K562 (cell line): ENCODE data around the gene MYBPHL. TPM values are rescaled to one million over a fixed set of nuclear protein-coding genes. Genes with fewer than 3 reads are reported as not detected.

Experiments used
- ATAC-seq: fragments of 200-7000 bp; cut with Tn5 transposase; 3 replicates; pipeline ENCODE4 v1.9.1; 2020; ENCODE audit warnings: moderate library complexity
- BruUV-seq: library from RNA; stranded (reverse); fragments of 400-500 nt; replicated peaks from 2 replicates; lab custom pipeline; 2021; lab: Mats Ljungman, UMichigan
- CTCF ChIA-PET: fragments of 300-600 bp; formaldehyde crosslinking; extraction: SDS; loops from one replicate; lab custom pipeline; 2021; ENCODE audit warnings: low intra/inter-chr PET ratio; lab: Yijun Ruan, JAX
- POLR2A ChIA-PET: fragments of 300-600, 350-650 bp; sonication (Branson Sonifier 250); formaldehyde crosslinking; extraction: SDS; loops from one replicate; lab custom pipeline; 2021; ENCODE audit warnings: antibody characterized with exemption, inconsistent platforms; lab: Yijun Ruan, JAX
- DNase-seq, 4 experiments: peaks; one replicate each; pipeline versions ENCODE4 v3.0.0 to v3.0.0-alpha.2; 2011 to 2018; ENCODE audit warnings: low spot score in 3 of 4, mixed read lengths in 3 of 4; ENCODE audit errors: extremely low read depth in 1 of 4
- FAIRE-seq: peaks from 2 replicates; lab custom pipeline; 2011; peaks lifted over from hg19 to GRCh38; lab: Jason Lieb, UNC
- H2AFZ ChIP-seq: 2 replicates; pipeline ENCODE4 v1.6.0; 2011; ENCODE audit warnings: low read depth, low read length, control low read depth, inconsistent platforms
- H3K27ac ChIP-seq: fragments of 200-600 bp; 3 replicates; pipeline ENCODE4 v1.8.0; 2011; ENCODE audit warnings: low read depth, mild to moderate bottlenecking, control low read depth, inconsistent platforms, low read length, moderate library complexity, mixed read lengths; ENCODE audit errors: extremely low read depth
- H3K27me3 ChIP-seq, 2 experiments: fragments of 300-600 bp in 1 of 2; 2 replicates in 1 of 2; 3 replicates in 1 of 2; pipeline versions ENCODE4 v1.6.0 to v1.8.0; 2011; ENCODE audit warnings: inconsistent platforms in 2 of 2, low read length in 2 of 2, mild to moderate bottlenecking in 1 of 2, mixed read lengths in 1 of 2, moderate library complexity in 1 of 2; ENCODE audit not compliant: control insufficient read depth in 2 of 2, insufficient read depth in 2 of 2
- H3K36me3 ChIP-seq: fragments of 300-600 bp; 3 replicates; pipeline ENCODE4 v1.8.0; 2011; ENCODE audit warnings: mild to moderate bottlenecking, low read length, inconsistent platforms; ENCODE audit not compliant: control insufficient read depth, insufficient read depth
- H3K4me1 ChIP-seq, 2 experiments: fragments of 200-600 bp in 1 of 2; replicated peaks in 1 of 2; 2 replicates in 1 of 2; 3 replicates in 1 of 2; pipeline versions ENCODE4 v1.5.1 to v1.8.0; 2011; ENCODE audit warnings: inconsistent platforms in 2 of 2, low read length in 2 of 2, mild to moderate bottlenecking in 1 of 2, mixed read lengths in 1 of 2, moderate library complexity in 1 of 2; ENCODE audit not compliant: control insufficient read depth in 2 of 2, insufficient read depth in 2 of 2
- H3K4me2 ChIP-seq: 2 replicates; pipeline ENCODE4 v1.6.1; 2011; ENCODE audit warnings: low read length, control low read depth, inconsistent platforms, mixed read lengths; ENCODE audit not compliant: insufficient read depth
- H3K4me3 ChIP-seq: fragments of 200-600 bp; sonication (generic), shearing (Covaris generic); 2 replicates; pipeline ENCODE4 v1.5.1; 2016; ENCODE audit warnings: control low read depth, inconsistent platforms
- H3K79me2 ChIP-seq: fragments of 200-600 bp; 3 replicates; pipeline ENCODE4 v1.8.0; 2011; ENCODE audit warnings: low read length, inconsistent platforms; ENCODE audit not compliant: control insufficient read depth, insufficient read depth
- H3K9ac ChIP-seq, 2 experiments: 2 replicates each; pipeline versions ENCODE4 v1.6.0 to v1.6.1; 2011; ENCODE audit warnings: low read depth in 2 of 2, low read length in 2 of 2, control low read depth in 1 of 2, inconsistent platforms in 1 of 2, mild to moderate bottlenecking in 1 of 2, mixed read lengths in 1 of 2; ENCODE audit not compliant: insufficient read depth in 1 of 2
- H3K9me1 ChIP-seq: one replicate; pipeline ENCODE4 v1.6.0; 2011; ENCODE audit warnings: inconsistent platforms, mild to moderate bottlenecking, low read length, moderate library complexity; ENCODE audit not compliant: control insufficient read depth, insufficient read depth
- H3K9me3 ChIP-seq: replicated peaks from 2 replicates; pipeline ENCODE4 v1.5.1; 2011; ENCODE audit warnings: low read depth, low read length, inconsistent platforms; ENCODE audit not compliant: control insufficient read depth, insufficient read depth
- H4K20me1 ChIP-seq: replicated peaks from 2 replicates; pipeline ENCODE4 v1.6.1; 2011; ENCODE audit warnings: low read length, inconsistent platforms, mixed read lengths; ENCODE audit not compliant: control insufficient read depth, insufficient read depth
- CBFA2T3 ChIP-seq: fragments of 450-650 bp; IDR thresholded peaks from 2 replicates; pipeline ENCODE4 v1.6.1; 2017
- KDM1A ChIP-seq, 2 experiments: fragments of 450-650 bp; IDR thresholded peaks; 2 replicates each; pipeline ENCODE4 v1.6.1; 2016; ENCODE audit warnings: mild to moderate bottlenecking in 2 of 2
- PHB2 ChIP-seq: fragments of 450-650 bp; IDR thresholded peaks from 2 replicates; pipeline ENCODE4 v1.6.1; 2017; ENCODE audit warnings: low read depth
- POLR2A ChIP-seq: fragments of 450-650 bp; conservative IDR thresholded peaks from 2 replicates; pipeline ENCODE4 v1.6.1; 2016
- RHOXF2B ChIP-seq: fragments of 250-450 bp; sonication (Bioruptor Pico); conservative IDR thresholded peaks from 2 replicates; pipeline ENCODE4 v1.5.1; 2021
- ZNF146 ChIP-seq: IDR thresholded peaks from one replicate; pipeline ENCODE4 v1.6.1; 2018; ENCODE audit warnings: missing compliant biosample characterization; ENCODE audit not compliant: unreplicated experiment
- WGBS: fragments of 100-300 bp; shearing (Covaris generic); methylation state at CpG from one replicate; pipeline ENCODE4 v1.1.6; 2016; ENCODE audit warnings: low coverage, mixed read lengths; ENCODE audit not compliant: insufficient coverage; ENCODE audit errors: missing lambda C conversion rate; 5-methylcytosine and 5-hydroxymethylcytosine counted together
- in situ Hi-C: fragments of 300-500 bp; cut with MboI; formaldehyde crosslinking; loops from 4 replicates; pipeline ENCODE4 v1.15.0; 2018; ENCODE audit warnings: inconsistent platforms, mixed read lengths
- intact Hi-C: fragments of 100-400 bp; cut with micrococcal nuclease; formaldehyde crosslinking; loops from 2 replicates; pipeline ENCODE4 v1.14.2; 2022
- polyA plus RNA-seq, 8 experiments: library from polyadenylated mRNA; depleted of rRNA in 4 of 8; stranded (reverse) in 5 of 8; unstranded in 3 of 8; fragments of >200 nt; fragmentation: Nextera tagmentation in 2 of 8; fragmentation: Illumina TruSeq in 1 of 8; extraction: Ambion mirVana in 2 of 8; extraction: Trizol in 1 of 8; gene quantifications; 2 replicates each; pipeline versions ENCODE4 v1.2.1 to v1.2.3, GENCODE V29; 2011 to 2014; ENCODE audit warnings: inconsistent platforms in 1 of 8, missing spikeins in 1 of 8
- total RNA-seq, 7 experiments: library from RNA; depleted of rRNA in 6 of 7; stranded (reverse); fragments of >200 nt in 6 of 7; fragmentation: Illumina TruSeq in 2 of 7; extraction: Trizol in 2 of 7; gene quantifications; 2 replicates each; pipeline versions ENCODE4 v1.2.1 to v1.2.3, GENCODE V29; 2011 to 2021; ENCODE audit warnings: low replicate concordance in 1 of 7

Gene MYBPHL
- total and polyA plus RNA-seq, 9 of the 15 experiments (the other 6 are each of a cell fraction or from before 2014, with no cell fraction given) = 0.20 to 1.9 (median 0.33) TPM

- Histone ChIP-seq H3K27me3 (no peaks in the 10 kb centered on the region), H3K4me3 (no peak overlapping the region), H3K79me2 (no peaks in the 10 kb centered on the region), H3K9me3 (no peaks in the 10 kb centered on the region), H3K9me1 (no peaks in the 10 kb centered on the region), H3K27ac (no peak overlapping the region), H4K20me1 (no peaks in the 10 kb centered on the region), H3K4me2 (no peak overlapping the region)
- POLR2A ChIA-PET = interaction anchor here (1.3 to 6.0 kb wide), 2 partner anchors 10 to 13 kb away, joined by 3 to 62 read pairs; partner anchors contain the start of gene MYBPHL
- intact Hi-C loops = no loop called here
- CTCF ChIA-PET = no interaction called here
- FAIRE-seq (no peak), ATAC-seq (no peak)
- 89% methylated on average over 3 of the region's 3 CpGs for WGBS
- TF ChIP-seq ZNF146 = no peak
- TF ChIP-seq POLR2A = 0 out of 2 replicates have a peak, but pooled peaks have one; percentile 18
- TF ChIP-seq, all 486 proteins: peak for 1
- Histone ChIP-seq H3K36me3 (peaks cover 96% of the 10 kb centered on the region), H2AFZ (no peak overlapping the region), H3K9ac (no peak overlapping the region), H3K4me1 (peaks cover 0 to 3% of the 10 kb centered on the region in 2 experiments; a peak in 1 of 5 replicates)
- no peak for DNase-seq
- BruUV-seq = no TSS peak
- in situ Hi-C loops = no loop called here
Measured at GRCh38 chr1:109319114-109319513, 12.3 kb upstream of the MYBPHL start.

DNA sequence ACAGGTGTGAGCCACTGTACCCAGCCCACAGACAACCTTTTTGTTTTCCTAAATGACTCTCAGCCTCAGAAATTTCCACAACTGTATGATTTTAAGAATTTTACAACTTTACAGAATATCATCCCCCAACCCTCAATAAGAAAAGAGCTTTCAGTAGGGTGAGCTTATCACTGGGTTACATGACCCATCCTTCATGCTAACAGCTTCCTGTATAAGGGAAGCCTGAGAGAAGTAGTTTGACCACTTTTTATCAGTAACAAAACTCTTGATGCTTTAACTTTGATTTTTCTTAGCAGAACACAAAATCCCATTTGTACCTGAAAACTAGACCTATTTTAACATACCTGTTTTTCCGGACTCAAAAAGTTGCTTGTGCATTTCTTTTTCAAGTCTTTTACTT, 9.7 kb upstream of the MYBPHL start:
- DNase-seq (no peak), FAIRE-seq (no peak), ATAC-seq (no peak)
- H3K9me3 ChIP-seq = no peaks in the 10 kb centered on the region
- no peak overlapping the region for H3K4me3 ChIP-seq
- TF ChIP-seq KDM1A (IDR thresholded peaks at IDR 0.05) = 0 out of 4 replicates have a peak, but pooled peaks of 1 of the 2 experiments have one; percentile 10
- no peak for TF ChIP-seq PHB2
- peak; percentile 29; the same call in 1 of the 2 replicates for TF ChIP-seq CBFA2T3
- no peak for TF ChIP-seq RHOXF2B (CRISPR knock-in tag)
- intact Hi-C loops (no loop called here), in situ Hi-C loops (no loop called here)
- H3K4me2 ChIP-seq = no peak overlapping the region
- H3K27ac ChIP-seq = no peak overlapping the region
- no TSS peak for BruUV-seq
- no peak overlapping the region for H2AFZ ChIP-seq
- POLR2A ChIA-PET = interaction anchor here (0.8 to 6.0 kb wide), 2 partner anchors 10 to 41 kb away, joined by 4 to 62 read pairs; partner anchors contain the start of gene MYBPHL
- 89% methylated on average over 1 of the region's 1 CpG for WGBS
- H3K36me3 ChIP-seq = peaks cover 89% of the 10 kb centered on the region
- CTCF ChIA-PET = no interaction called here
- H3K79me2 ChIP-seq = no peaks in the 10 kb centered on the region
- no peak overlapping the region for H3K9ac ChIP-seq
- H3K27me3 ChIP-seq = no peaks in the 10 kb centered on the region
- H3K4me1 ChIP-seq = peaks cover 0 to 3% of the 10 kb centered on the region in 2 experiments; a peak in 1 of 5 replicates
- H3K9me1 ChIP-seq = no peaks in the 10 kb centered on the region
- H4K20me1 ChIP-seq = no peaks in the 10 kb centered on the region
